ENCODE results near the gene TBX21. TPM values are rescaled to one million over a fixed set of nuclear protein-coding genes. Genes with fewer than 3 reads are reported as not detected.
A peak's percentile ranks its signal among the peaks of the same experiment; 100 is the strongest.

TBX21 gene
- total and polyA plus RNA-seq, 8 donors, result 0.25 to 2.8 (median 0.46) TPM; not detected in 1

- Histone ChIP-seq H3K4me3 (no peak overlapping the region), H3K9me3 (no peaks in the 10 kb centered on the region), H3K27me3 (peaks cover 27 to 68% of the 10 kb centered on the region in 2 donors), H3K27ac (no peak overlapping the region), H3K36me3 (no peaks in the 10 kb centered on the region), H3K4me1 (peaks cover 6 to 7% of the 10 kb centered on the region in 2 donors)
- intact Hi-C loops (cut with DNase I), result no loop called here
- TF ChIP-seq CTCF (IDR thresholded peaks at IDR 0.05), result no peak
- no peak for ATAC-seq
- no peak for DNase-seq
Measured at GRCh38 chr17:47728214-47728877, 4.7 kb upstream of the TBX21 start.

- no peaks in the 10 kb centered on the region for H3K9me3 ChIP-seq
- H3K36me3 ChIP-seq, result no peaks in the 10 kb centered on the region
- no peak for TF ChIP-seq CTCF (IDR thresholded peaks at IDR 0.05)
- H3K4me1 ChIP-seq, result peaks cover 7 to 13% of the 10 kb centered on the region in 2 donors
- no peak overlapping the region for H3K4me3 ChIP-seq
- intact Hi-C loops (cut with DNase I), result no loop called here
- no peak overlapping the region for H3K27ac ChIP-seq
- ATAC-seq (no peak), DNase-seq (no peak)
- peaks cover 35 to 66% of the 10 kb centered on the region in 2 donors for H3K27me3 ChIP-seq
Measured at GRCh38 chr17:47729476-47729875, 3.6 kb upstream of the TBX21 start.

GRCh38 chr17:47730681-47731080, 2.4 kb upstream of the TBX21 start:
- Histone ChIP-seq H3K9me3 (no peaks in the 10 kb centered on the region), H3K36me3 (no peaks in the 10 kb centered on the region), H3K4me1 (peaks cover 7 to 13% of the 10 kb centered on the region in 2 donors), H3K27me3 (peaks cover 39 to 66% of the 10 kb centered on the region in 2 donors), H3K27ac (no peak overlapping the region), H3K4me3 (no peak overlapping the region)
- intact Hi-C loops (cut with DNase I), result no loop called here
- no peak for DNase-seq
- TF ChIP-seq CTCF (IDR thresholded peaks at IDR 0.05), result no peak
- no peak for ATAC-seq

- intact Hi-C loops (cut with DNase I), result no loop called here
- ATAC-seq, result no peak
- no peak for TF ChIP-seq CTCF (IDR thresholded peaks at IDR 0.05)
- Histone ChIP-seq H3K4me1 (peaks cover 7 to 13% of the 10 kb centered on the region in 2 donors), H3K4me3 (no peak overlapping the region), H3K27ac (no peak overlapping the region), H3K9me3 (no peaks in the 10 kb centered on the region), H3K27me3 (peaks cover 39 to 66% of the 10 kb centered on the region in 2 donors), H3K36me3 (no peaks in the 10 kb centered on the region)
- DNase-seq, result peak in 1 of 4 donors; percentile 13
Measured at GRCh38 chr17:47731396-47731795, 1.6 kb upstream of the TBX21 start.

- H3K27me3 ChIP-seq, result peaks cover 39 to 72% of the 10 kb centered on the region in 2 donors
- no peak for TF ChIP-seq CTCF (IDR thresholded peaks at IDR 0.05)
Measured at GRCh38 chr17:47732399-47733046, 513 bp upstream of the TBX21 start.

More at GRCh38 chr17:47732399-47733046, 513 bp upstream of the TBX21 start:
- Histone ChIP-seq H3K4me1 (peaks cover 7 to 13% of the 10 kb centered on the region in 2 donors), H3K27ac (no peak overlapping the region), H3K4me3 (no peak overlapping the region), H3K36me3 (no peaks in the 10 kb centered on the region), H3K9me3 (no peaks in the 10 kb centered on the region)
- ATAC-seq, result no peak
- DNase-seq, result peak in 1 of 4 donors; percentile 11
- intact Hi-C loops (cut with DNase I), result no loop called here

Measured in left lung (tissue), 10 donors.